Activated CD4-positive, alpha-beta T cell treated with anti-CD3 and anti-CD28 coated beads for 24 hours (primary cell): Measurements from ENCODE around the gene RPL6.

Experiments
- DNase-seq, 2 donors: peaks; one replicate each; pipeline ENCODE4 v3.0.0-alpha.2; 2020; ENCODE audit warnings: low read depth in 2 of 2

RPL6 gene

GRCh38 chr12:112380663-112381405, 28.6 kb downstream of the RPL6 start:
- no peak for DNase-seq

GRCh38 chr12:112375105-112375504, 34.3 kb downstream of the RPL6 start:
- no peak for DNase-seq

- no peak for DNase-seq
Measured at GRCh38 chr12:112374166-112374740, 35.2 kb downstream of the RPL6 start.

- DNase-seq: no peak
Measured at GRCh38 chr12:112370868-112371510, 38.4 kb downstream of the RPL6 start.

- no peak for DNase-seq
Measured at GRCh38 chr12:112370199-112370598, 39.2 kb downstream of the RPL6 start.

GRCh38 chr12:112368856-112369255, 40.5 kb downstream of the RPL6 start:
- no peak for DNase-seq

GRCh38 chr12:112367965-112368364, 41.4 kb downstream of the RPL6 start:
- no peak for DNase-seq

GRCh38 chr12:112362310-112362709, 47.1 kb downstream of the RPL6 start:
- DNase-seq: no peak

GRCh38 chr12:112361271-112361670, 48.1 kb downstream of the RPL6 start:
- DNase-seq: no peak

GRCh38 chr12:112359290-112359689, 50.1 kb downstream of the RPL6 start:
- DNase-seq: no peak

GRCh38 chr12:112357214-112357613, 52.2 kb downstream of the RPL6 start:
- no peak for DNase-seq
